ENCODE measurements around the gene PIP4K2A. TPM values are rescaled to one million over a fixed set of nuclear protein-coding genes. Genes with fewer than 3 reads are reported as not detected.
"Not testable (repeated sequence)": the region's sequence is repeated elsewhere in the genome, so short reads cannot be mapped to it uniquely, and the experiment has no call there.

PIP4K2A gene
- total RNA-seq, 1 donor from 2014 or later, result 24.0 TPM

DNA sequence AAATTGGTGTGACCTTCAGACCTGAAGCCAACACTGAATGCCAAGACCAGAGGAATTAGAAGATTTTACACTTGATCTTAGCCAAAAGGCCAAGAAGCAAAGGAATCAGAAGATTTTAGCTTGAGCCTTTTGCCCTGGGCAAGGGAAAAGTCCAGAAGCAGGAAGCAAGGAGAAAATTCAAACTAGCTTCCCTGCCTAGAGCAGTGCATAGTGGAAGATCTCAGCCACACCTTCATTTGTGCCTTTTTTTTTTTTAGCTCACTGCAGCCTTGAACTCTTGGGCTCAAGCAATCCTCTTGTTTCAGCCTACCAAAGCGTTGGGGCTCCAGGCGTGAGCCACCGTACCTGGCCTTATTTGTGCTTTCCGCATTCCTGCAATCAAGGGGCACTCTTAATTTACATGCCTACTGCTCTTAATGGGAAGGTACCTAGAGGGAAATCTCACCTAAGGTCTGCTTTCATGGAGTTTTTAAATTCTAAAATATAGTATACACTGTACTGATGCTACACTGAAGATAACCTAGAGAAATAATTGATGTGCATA lies 8.3 kb upstream of the PIP4K2A start:
- Histone ChIP-seq H3K27ac (ENCODE audit: low read depth, low read length) (no peak overlapping the region), H3K4me3 (ENCODE audit: low read length in 3 of 3) (no peak overlapping the region), H3K4me1 (ENCODE audit: control insufficient read depth in 3 of 3, insufficient read depth in 3 of 3, low read length in 3 of 3) (no peaks in the 10 kb centered on the region), H3K36me3 (ENCODE audit: control insufficient read depth in 3 of 3, insufficient read depth in 3 of 3, low read length in 3 of 3) (no peaks in the 10 kb centered on the region), H3K9ac (ENCODE audit: low read depth in 1 of 3, low read length in 3 of 3) (no peak overlapping the region), H3K27me3 (ENCODE audit: control insufficient read depth in 3 of 3, insufficient read depth in 3 of 3, low read length in 3 of 3) (no peaks in the 10 kb centered on the region), H3K9me3 (ENCODE audit: control insufficient read depth in 3 of 3, low read length in 3 of 3) (no peaks in the 10 kb centered on the region)

DNA sequence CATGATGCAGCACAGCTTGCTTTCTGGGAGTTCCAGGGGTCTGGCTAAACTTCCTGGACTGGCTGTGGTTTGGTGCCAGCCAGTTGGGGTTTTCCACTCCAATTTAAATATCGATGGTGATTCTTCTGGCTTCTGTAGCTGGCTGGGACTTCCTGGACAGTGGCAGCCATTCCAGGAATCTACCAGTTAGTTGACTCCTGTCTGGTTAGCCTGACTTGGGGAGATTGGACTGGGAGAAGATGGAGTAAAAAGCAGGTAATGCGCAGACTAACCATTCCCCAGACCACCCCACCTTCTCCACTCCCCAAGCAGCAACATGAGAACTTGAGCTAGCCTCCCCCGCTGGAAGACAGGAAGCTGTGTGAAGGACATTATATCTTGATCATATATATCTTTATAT lies 6.3 kb upstream of the PIP4K2A start:
- Histone ChIP-seq H3K9ac (ENCODE audit: low read depth in 1 of 3, low read length in 3 of 3) (no peak overlapping the region), H3K27me3 (ENCODE audit: control insufficient read depth in 3 of 3, insufficient read depth in 3 of 3, low read length in 3 of 3) (no peaks in the 10 kb centered on the region), H3K36me3 (ENCODE audit: control insufficient read depth in 3 of 3, insufficient read depth in 3 of 3, low read length in 3 of 3) (no peaks in the 10 kb centered on the region), H3K4me1 (ENCODE audit: control insufficient read depth in 3 of 3, insufficient read depth in 3 of 3, low read length in 3 of 3) (no peaks in the 10 kb centered on the region), H3K9me3 (ENCODE audit: control insufficient read depth in 3 of 3, low read length in 3 of 3) (no peaks in the 10 kb centered on the region), H3K4me3 (ENCODE audit: low read length in 3 of 3) (no peak overlapping the region), H3K27ac (ENCODE audit: low read depth, low read length) (no peak overlapping the region)

DNA sequence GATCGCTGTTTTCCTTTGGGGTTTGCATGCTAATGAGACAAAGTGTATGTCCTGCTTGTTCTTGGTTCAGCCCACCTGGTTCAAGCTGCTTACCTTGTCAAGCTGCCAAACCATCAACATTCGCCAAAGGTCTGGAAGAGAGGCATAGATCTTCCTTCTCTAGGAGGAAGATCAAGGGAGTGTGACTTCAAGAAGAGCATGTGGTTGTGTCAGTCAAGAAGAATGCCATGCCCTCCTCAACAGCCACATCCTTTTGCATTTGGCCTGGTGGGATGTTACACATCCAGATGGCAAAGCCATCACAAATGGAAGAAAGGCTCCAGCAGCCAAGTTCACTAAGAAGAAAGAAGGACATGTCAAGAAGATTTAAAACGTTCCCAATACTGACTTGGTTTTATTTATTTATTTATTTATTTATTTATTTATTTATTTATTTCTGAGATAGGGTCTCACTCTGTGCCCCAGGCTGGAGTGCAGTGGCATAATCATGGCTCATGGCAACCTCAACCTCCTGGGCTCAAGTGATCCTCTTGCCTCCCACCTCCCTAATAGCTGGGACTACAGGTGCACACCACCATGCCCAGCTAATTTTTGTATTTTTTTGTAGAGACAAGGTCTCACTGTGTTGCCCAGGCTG lies 5.1 kb upstream of the PIP4K2A start:
- peaks cover 2 to 7% (median 5%) of the 10 kb centered on the region in 3 donors for H3K4me1 ChIP-seq (ENCODE audit: control insufficient read depth in 3 of 3, insufficient read depth in 3 of 3, low read length in 3 of 3)
- H3K9ac ChIP-seq (ENCODE audit: low read depth in 1 of 3, low read length in 3 of 3), result no peak overlapping the region
- no peak overlapping the region for H3K27ac ChIP-seq (ENCODE audit: low read depth, low read length)
- no peaks in the 10 kb centered on the region for H3K9me3 ChIP-seq (ENCODE audit: control insufficient read depth in 3 of 3, low read length in 3 of 3)
- H3K4me3 ChIP-seq (ENCODE audit: low read length in 3 of 3), result no peak overlapping the region
- H3K27me3 ChIP-seq (ENCODE audit: control insufficient read depth in 3 of 3, insufficient read depth in 3 of 3, low read length in 3 of 3), result no peaks in the 10 kb centered on the region
- H3K36me3 ChIP-seq (ENCODE audit: control insufficient read depth in 3 of 3, insufficient read depth in 3 of 3, low read length in 3 of 3), result no peaks in the 10 kb centered on the region

DNA sequence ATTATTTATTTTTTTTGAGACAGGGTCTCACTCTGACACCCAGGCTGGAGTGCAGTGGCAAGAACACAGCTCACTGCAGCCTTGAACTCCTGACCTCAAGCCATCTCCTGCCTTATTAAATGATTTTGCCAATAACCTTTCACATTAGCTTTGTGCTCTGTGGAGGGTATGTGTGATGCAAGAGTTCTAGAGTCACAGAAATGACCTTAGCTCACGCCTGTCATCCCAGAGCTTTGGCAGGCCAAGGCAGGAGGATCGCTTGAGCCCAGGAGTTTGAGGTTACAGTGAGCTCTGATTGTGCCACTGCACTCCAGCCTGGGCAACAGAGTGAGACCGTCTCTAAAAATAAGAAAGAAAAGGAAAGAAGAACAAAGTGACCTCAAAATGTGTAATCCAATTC lies 4.3 kb upstream of the PIP4K2A start:
- not testable (repeated sequence) for H3K9ac ChIP-seq (ENCODE audit: low read depth in 1 of 3, low read length in 3 of 3); H3K27ac ChIP-seq (ENCODE audit: low read depth, low read length); H3K4me1 ChIP-seq (ENCODE audit: control insufficient read depth in 3 of 3, insufficient read depth in 3 of 3, low read length in 3 of 3); H3K27me3 ChIP-seq (ENCODE audit: control insufficient read depth in 3 of 3, insufficient read depth in 3 of 3, low read length in 3 of 3); H3K9me3 ChIP-seq (ENCODE audit: control insufficient read depth in 3 of 3, low read length in 3 of 3); H3K36me3 ChIP-seq (ENCODE audit: control insufficient read depth in 3 of 3, insufficient read depth in 3 of 3, low read length in 3 of 3); H3K4me3 ChIP-seq (ENCODE audit: low read length in 3 of 3)

- no peak overlapping the region for H3K27ac ChIP-seq (ENCODE audit: low read depth, low read length)
- no peaks in the 10 kb centered on the region for H3K27me3 ChIP-seq (ENCODE audit: control insufficient read depth in 3 of 3, insufficient read depth in 3 of 3, low read length in 3 of 3)
- H3K36me3 ChIP-seq (ENCODE audit: control insufficient read depth in 3 of 3, insufficient read depth in 3 of 3, low read length in 3 of 3), result no peaks in the 10 kb centered on the region
- H3K4me3 ChIP-seq (ENCODE audit: low read length in 3 of 3), result no peak overlapping the region
- H3K9ac ChIP-seq (ENCODE audit: low read depth in 1 of 3, low read length in 3 of 3), result no peak overlapping the region
- H3K9me3 ChIP-seq (ENCODE audit: control insufficient read depth in 3 of 3, low read length in 3 of 3), result no peaks in the 10 kb centered on the region
- H3K4me1 ChIP-seq (ENCODE audit: control insufficient read depth in 3 of 3, insufficient read depth in 3 of 3, low read length in 3 of 3), result peaks cover 5 to 11% (median 6%) of the 10 kb centered on the region in 3 donors
Observed at GRCh38 chr10:22717728-22718127, 3.4 kb upstream of the PIP4K2A start.

DNA sequence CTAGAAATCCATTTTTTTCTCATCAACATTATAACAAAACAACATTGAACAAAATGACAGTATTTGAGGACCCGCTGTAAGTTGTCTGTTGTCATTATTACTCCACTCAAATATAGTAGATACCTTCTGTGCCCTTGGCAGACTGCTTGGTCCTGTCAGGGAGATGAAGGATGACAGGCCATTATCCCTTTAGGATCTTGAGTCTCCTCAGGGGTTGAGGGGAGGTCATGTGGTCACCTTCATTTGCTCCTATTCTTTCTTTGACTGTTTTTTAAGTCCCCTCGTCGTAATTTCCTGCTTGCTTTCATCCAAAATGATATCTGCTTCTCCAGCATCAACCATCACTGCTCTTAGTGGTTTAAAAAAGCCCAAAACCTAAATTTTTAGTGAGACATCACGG lies 2.6 kb upstream of the PIP4K2A start:
- Histone ChIP-seq H3K9me3 (ENCODE audit: control insufficient read depth in 3 of 3, low read length in 3 of 3) (no peaks in the 10 kb centered on the region), H3K36me3 (ENCODE audit: control insufficient read depth in 3 of 3, insufficient read depth in 3 of 3, low read length in 3 of 3) (no peaks in the 10 kb centered on the region), H3K4me3 (ENCODE audit: low read length in 3 of 3) (no peak overlapping the region), H3K27ac (ENCODE audit: low read depth, low read length) (no peak overlapping the region), H3K4me1 (ENCODE audit: control insufficient read depth in 3 of 3, insufficient read depth in 3 of 3, low read length in 3 of 3) (peaks cover 8 to 14% (median 9%) of the 10 kb centered on the region in 3 donors), H3K9ac (ENCODE audit: low read depth in 1 of 3, low read length in 3 of 3) (no peak overlapping the region), H3K27me3 (ENCODE audit: control insufficient read depth in 3 of 3, insufficient read depth in 3 of 3, low read length in 3 of 3) (no peaks in the 10 kb centered on the region)

- H3K9ac ChIP-seq (ENCODE audit: low read depth in 1 of 3, low read length in 3 of 3), result peak overlapping the region in 1 of 3 donors; percentile 76
- peak overlapping the region; percentile 70 to 76 (median 74) for H3K4me3 ChIP-seq (ENCODE audit: low read length in 3 of 3)
- H3K27ac ChIP-seq (ENCODE audit: low read depth, low read length), result no peak overlapping the region
- H3K36me3 ChIP-seq (ENCODE audit: control insufficient read depth in 3 of 3, insufficient read depth in 3 of 3, low read length in 3 of 3), result no peaks in the 10 kb centered on the region
- H3K4me1 ChIP-seq (ENCODE audit: control insufficient read depth in 3 of 3, insufficient read depth in 3 of 3, low read length in 3 of 3), result peaks cover 8 to 14% (median 9%) of the 10 kb centered on the region in 3 donors
- H3K27me3 ChIP-seq (ENCODE audit: control insufficient read depth in 3 of 3, insufficient read depth in 3 of 3, low read length in 3 of 3), result no peaks in the 10 kb centered on the region
- H3K9me3 ChIP-seq (ENCODE audit: control insufficient read depth in 3 of 3, low read length in 3 of 3), result no peaks in the 10 kb centered on the region
Observed at GRCh38 chr10:22715290-22715625, 880 bp upstream of the PIP4K2A start.

GRCh38 chr10:22713853-22714478 lies 412 bp downstream of the PIP4K2A start:
- peak overlapping the region; percentile 53 for H3K27ac ChIP-seq (ENCODE audit: low read depth, low read length)
- H3K4me1 ChIP-seq (ENCODE audit: control insufficient read depth in 3 of 3, insufficient read depth in 3 of 3, low read length in 3 of 3), result peaks cover 9 to 14% (median 10%) of the 10 kb centered on the region in 3 donors
- no peaks in the 10 kb centered on the region for H3K27me3 ChIP-seq (ENCODE audit: control insufficient read depth in 3 of 3, insufficient read depth in 3 of 3, low read length in 3 of 3)
- H3K9me3 ChIP-seq (ENCODE audit: control insufficient read depth in 3 of 3, low read length in 3 of 3), result no peaks in the 10 kb centered on the region
- no peaks in the 10 kb centered on the region for H3K36me3 ChIP-seq (ENCODE audit: control insufficient read depth in 3 of 3, insufficient read depth in 3 of 3, low read length in 3 of 3)
- peak overlapping the region; percentile 85 to 92 (median 89) for H3K4me3 ChIP-seq (ENCODE audit: low read length in 3 of 3)
- H3K9ac ChIP-seq (ENCODE audit: low read depth in 1 of 3, low read length in 3 of 3), result peak overlapping the region; percentile 68 to 81 (median 79)

DNA sequence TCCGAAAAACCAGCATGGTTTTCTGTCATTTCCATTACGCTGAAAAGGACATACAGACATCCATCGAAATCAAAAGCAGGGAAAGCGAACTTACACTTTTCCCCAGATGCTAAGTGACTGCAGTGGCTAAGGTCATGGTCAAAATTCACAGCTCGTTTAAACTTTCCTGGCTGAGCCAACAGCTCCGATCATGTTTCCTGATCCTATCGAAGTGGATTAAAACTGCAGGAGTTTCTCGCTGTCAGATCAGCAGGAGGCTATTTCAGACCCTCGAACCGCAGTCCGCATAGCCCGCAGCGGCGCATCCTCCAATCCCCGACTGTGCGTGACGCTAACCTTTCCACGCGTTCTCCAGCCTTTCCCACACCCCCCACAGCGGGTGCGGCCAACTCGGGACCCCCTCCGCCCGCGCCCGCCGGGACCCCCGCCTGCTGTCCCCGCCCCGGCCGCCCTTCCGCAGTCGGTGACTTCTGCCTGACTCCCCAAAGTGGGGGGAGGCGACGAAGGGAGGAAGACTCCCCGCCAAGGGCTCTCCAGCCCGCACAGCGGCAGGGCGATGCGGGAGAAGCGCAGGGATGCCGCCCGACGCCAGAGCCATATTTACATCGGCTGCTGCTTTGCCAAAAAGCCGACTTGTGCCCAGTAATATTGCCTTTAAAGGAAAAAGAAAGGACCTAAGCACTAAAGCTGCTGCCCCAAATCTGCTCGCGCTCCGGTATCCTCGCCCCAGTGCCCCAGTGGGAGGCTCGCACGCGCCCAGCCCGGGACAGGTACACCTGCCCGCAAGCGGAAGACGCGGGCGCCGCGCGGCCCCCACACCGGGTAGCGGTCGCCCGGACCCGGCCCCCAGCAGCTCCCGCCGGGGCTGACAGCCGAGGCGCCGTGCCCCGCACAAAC lies 1.2 kb downstream of the PIP4K2A start:
- no peaks in the 10 kb centered on the region for H3K9me3 ChIP-seq (ENCODE audit: control insufficient read depth in 3 of 3, low read length in 3 of 3)
- no peaks in the 10 kb centered on the region for H3K27me3 ChIP-seq (ENCODE audit: control insufficient read depth in 3 of 3, insufficient read depth in 3 of 3, low read length in 3 of 3)
- H3K4me3 ChIP-seq (ENCODE audit: low read length in 3 of 3), result peak overlapping the region; percentile 82 to 92 (median 85)
- peak overlapping the region; percentile 45 to 81 (median 68) for H3K9ac ChIP-seq (ENCODE audit: low read depth in 1 of 3, low read length in 3 of 3)
- peaks cover 9 to 14% (median 10%) of the 10 kb centered on the region in 3 donors for H3K4me1 ChIP-seq (ENCODE audit: control insufficient read depth in 3 of 3, insufficient read depth in 3 of 3, low read length in 3 of 3)
- H3K27ac ChIP-seq (ENCODE audit: low read depth, low read length), result peak overlapping the region; percentile 53
- no peaks in the 10 kb centered on the region for H3K36me3 ChIP-seq (ENCODE audit: control insufficient read depth in 3 of 3, insufficient read depth in 3 of 3, low read length in 3 of 3)

All from skeletal muscle tissue (tissue), 4 donors.